ENCODE results near the gene FANK1.
"Not testable (repeated sequence)": the region's sequence is repeated elsewhere in the genome, so short reads cannot be mapped to it uniquely, and the experiment has no call there.

Gene FANK1

DNA sequence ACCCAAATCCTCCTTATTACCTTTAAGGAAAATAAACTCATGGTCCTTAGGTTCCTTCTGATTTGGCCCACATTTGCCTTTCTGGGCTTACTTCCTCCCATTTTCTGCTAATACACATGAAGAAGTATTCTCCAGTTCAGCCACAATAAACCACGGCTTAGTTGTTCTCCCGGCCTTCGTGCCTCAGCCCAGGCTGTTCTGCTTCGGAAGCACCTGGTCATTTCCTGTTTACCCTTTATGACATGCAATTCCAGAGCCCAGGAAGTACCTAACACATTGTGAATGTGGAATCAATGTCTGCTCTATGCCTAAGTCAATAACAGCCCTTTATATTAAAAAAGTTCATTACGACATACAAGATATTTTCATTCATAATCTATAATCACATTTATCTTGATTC is 4.0 kb upstream of the FANK1 start:
- not testable (repeated sequence) for DNase-seq

DNA sequence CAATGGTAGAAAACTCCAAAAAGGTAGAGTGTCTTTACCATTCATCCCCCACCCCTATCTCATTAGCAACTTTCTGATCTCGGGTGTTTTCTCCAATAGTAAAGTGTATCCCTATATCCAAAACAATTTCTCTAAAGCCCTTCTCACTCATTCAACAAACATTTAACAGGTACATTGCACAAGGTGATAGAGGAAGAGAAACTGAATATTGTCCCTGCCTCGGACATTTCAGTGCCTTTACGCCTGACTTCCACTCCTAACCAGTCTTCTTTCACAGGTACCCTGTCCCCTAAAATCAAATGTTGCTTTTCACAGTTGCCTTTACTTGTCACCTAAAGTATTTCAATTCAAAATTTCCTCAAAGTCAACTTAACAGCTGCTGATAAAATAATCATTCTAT is 2.2 kb upstream of the FANK1 start:
- not testable (repeated sequence) for DNase-seq

DNA sequence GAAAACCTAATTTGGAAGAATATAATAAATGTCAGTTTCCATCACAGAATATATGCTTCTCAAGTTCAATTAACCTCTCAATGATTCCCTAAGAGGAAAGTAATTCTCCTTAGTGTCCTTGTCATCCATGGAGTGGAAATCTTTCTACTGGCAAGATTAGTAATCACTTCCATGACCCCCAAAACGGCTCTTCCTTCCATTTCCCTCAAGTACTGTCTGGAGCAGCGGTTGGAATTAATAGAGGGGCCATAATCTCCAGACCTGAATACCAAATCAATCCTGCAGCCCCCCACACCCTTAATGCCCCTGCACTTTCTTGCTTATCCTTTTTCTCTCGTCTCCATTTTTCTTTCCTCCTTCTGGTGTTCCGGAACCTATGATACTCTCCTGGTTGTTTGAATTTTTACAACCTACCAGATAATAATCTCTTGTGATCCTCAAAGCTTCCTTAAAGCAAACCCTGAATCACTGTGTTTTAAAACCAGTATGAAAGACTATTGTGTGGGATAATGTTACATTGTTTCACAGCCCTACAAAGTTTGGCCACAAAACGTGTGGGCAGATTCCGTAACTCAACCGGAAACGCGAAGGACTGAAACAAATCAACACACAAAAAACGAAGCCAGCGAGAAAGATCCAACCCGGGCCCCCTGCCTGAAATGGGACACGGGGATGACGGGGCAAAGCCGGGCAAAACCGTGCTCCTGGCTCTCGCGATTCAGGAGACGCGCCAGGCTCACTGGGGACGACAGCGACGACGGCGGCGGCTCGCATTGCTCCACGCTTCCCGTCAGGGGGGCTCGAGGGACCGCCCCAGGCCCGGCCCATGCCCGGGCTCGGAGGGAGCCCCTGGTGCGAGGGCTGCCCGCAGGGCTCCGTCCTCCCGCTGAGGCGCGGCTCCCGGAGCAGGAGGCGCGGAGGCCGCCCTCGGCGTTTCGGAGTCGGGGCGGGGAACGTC is 955 bp upstream of the FANK1 start:
- peak in 1 of 2 donors; percentile 37 for DNase-seq

DNA sequence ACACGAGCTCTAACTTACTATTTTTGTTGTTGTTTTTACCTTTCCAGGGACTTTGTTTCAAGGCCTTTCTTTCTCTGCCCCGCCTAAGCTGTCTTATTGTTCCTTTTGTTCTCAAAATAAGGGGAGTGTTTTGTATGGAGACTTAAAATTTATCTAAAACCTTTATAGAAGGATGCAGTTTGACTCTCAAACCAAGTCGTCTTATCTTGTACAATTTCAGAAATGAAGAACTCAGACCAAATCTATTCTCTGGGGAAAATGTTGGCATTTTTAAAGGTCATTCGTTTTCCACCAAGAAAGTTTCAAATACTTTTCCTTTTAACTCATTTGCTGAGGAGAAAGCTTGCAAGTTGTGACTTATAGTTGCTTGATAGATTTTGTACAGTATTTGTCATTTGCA is 953 bp downstream of the FANK1 start:
- not testable (repeated sequence) for DNase-seq

DNA sequence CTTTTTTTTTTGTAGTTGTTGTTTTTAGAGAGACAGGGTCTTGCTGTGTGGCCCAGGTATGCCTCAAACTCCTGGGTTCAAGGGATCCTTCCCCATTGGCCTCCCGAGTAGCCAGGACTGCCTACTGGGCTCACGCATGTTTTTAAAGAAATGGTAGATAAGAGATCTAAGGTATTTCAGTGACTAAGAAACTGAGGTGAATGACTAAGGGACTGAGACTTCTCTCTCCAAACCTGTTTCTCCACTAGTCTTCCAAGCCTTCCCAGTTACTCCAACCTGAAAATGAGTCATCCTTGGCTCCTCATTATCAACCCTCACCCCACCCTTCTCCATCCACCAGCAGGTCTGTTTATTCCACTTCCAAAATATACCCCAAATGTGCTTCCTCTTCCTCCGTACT is 4.6 kb downstream of the FANK1 start:
- not testable (repeated sequence) for DNase-seq

DNA sequence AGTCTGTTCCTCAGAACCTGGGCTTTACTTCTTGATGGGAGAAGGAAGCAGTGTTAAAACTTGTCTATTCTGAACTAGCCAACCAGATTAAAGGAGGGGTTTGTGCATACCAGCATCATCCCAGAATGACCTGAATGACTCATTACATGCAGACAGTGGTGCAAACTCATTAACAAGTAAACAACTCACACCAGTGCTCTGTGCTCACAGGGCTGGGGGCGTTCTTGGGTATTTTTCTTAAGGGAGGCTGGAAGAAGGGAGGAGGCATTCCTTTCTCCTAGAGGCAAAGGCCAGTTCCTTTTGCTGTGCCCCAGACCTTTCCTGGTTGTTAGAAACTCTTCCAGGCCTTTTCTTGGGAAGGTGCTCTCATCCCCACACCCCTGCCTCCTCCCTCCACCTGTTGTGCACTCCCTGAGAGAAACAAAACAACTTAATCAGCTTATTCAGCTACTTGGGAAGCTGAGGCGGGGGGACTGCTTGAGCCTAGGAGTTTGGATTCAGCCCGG is 6.8 kb downstream of the FANK1 start:
- DNase-seq: not testable (repeated sequence)

DNA sequence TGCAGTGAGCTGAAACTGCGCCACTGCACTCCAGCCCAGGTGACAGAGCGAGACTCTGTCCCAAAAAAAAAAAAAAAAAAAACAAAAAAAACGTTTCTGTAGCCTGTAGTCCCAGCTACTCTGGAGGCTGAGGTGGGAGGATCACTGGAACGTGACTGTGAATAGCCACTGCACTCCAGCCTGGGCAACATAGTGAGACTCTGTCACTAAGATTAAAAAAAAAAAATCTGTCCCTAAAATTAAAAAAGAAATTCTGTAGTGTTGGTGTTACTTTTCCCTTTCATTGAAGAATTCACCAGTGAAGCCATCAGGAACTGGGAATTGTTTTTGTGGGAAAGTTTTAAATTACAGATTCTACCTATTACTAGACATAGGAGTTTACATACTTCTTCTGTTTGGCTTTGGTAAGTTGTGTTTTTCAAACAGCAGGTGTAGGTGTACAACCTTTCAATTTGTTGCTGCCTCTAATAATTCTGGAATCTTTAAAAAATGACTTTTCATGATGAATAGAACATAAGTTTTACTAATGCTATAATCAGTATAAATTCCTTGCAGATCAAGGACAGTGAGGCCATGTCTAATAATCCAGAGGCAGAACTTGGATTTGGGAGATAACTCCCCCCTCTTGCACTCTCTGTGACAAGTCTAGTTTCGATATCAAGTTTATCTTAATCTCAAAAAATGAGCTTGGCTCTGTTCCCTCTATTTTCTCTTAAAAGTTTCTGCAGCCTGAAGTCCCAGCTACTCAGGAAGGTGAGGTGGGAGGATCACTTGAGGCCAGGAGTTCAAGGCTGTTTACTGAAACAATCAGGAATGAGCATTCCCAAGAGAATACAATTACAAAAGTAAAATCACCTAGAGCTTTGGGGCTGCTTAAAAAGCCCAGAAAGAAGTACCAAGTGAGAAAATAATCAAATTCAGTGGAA is 9.0 kb downstream of the FANK1 start:
- DNase-seq: not testable (repeated sequence)

DNA sequence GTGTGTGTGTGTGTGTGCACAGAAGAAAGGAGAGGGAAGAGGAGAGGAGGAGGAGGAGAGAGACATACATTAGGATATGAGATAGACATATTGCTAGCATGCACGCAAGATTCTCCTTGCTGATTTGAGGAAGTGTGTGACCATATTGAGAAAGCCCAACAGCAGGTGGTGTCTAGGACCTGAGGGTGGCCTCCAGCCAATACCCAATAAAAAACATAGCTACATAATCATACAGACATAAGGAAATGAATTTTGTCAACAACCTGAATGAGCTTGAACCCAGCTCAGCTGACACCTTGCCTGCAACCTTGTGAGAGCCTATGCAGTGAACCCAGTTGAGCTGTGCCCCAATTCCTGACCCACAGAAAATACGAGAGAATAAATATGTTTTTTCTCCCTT is 11.2 kb downstream of the FANK1 start:
- not testable (repeated sequence) for DNase-seq

DNA sequence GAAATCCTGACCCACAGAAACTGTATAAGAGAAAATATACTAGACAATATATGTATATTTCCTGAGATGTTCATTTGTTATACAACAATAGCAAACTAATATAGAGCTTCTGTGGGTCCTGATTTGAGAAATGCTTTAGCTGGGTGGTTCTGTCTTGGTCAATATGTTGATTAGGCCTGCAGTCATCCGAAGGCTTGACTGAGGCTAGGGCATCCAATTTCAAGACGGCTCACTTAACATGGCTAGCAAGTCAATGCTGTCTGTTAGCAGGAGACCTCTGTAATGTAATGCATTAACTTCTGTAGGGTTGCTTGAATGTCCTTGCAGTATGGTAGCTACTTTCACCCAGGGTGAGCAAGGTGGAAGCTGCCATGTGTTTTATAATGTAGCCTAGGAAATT is 12.4 kb downstream of the FANK1 start:
- not testable (repeated sequence) for DNase-seq

DNA sequence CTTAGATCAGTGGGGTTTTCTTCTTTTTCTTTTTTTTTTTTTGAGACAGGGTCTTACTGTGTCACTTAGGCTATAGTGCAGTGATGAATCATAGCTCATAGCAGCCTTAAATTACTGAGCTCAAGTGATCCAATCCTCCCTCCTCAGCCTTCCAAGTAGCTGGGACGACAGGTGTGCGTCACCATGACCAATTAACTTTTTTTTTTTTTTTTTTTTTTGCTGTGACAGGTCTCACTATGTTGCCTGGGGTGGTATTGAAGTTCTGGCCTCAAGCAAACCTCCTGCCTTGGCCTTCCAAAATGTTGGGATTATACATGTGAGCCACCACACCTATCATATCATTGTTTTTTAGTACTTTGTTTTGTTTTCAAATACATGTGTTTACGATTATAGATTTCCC is 13.1 kb downstream of the FANK1 start:
- not testable (repeated sequence) for DNase-seq

DNA sequence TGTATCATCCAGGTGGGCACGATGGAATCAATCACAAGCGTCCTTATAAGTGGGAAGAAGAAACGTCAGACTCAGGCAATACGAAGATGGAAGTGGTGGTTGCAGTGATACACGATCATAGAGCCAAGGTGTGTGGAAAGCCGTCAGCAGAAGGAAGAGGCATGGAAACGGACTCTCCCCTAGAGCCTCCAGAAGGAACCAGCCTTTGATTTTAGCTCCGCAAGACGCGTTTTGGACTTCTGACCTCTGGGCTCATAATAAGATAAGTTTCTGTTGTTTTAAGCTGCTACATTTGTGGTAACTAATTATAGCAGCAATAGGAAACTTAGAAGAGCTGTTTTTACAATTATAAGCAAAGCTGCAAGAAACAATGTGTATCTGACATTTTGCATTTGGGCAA is 14.8 kb downstream of the FANK1 start:
- no peak for DNase-seq

DNA sequence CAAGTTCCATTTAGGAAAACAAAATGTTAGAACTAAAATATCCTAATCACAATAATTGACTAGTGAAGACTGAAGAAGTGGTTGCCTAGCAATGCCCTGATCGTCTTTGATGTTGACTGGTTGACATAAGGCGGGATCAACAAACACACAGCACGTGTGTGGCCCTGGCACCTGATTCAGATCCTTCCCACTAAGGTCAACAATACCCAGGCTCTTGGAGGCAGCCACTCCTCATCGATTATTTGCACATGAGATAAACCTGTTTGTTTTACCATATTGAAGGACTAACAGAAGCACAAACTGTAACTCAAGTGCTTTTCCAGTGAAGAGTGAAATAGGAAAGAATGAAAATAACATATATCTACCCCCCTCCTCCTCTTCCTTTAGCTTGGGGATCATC is 15.6 kb downstream of the FANK1 start:
- no peak for DNase-seq

DNA sequence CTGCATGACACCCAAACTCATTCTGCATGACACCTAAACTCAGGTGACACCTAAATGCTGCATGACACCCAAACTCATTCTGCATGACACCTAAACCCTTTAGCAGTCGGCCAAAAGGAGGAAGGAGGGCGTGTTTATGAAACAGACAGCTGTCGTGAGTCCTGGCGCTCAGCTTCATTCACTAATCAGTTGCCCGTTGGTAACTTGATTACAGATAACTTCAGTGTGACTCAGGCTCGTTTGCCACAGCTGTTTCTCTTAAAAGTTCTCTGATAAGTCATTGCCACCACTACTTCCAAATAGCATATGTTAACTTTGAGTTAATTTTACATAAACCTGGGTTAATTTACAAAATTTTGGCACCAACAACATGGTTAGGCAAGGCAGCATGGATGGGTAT is 16.9 kb downstream of the FANK1 start:
- DNase-seq: not testable (repeated sequence)

DNA sequence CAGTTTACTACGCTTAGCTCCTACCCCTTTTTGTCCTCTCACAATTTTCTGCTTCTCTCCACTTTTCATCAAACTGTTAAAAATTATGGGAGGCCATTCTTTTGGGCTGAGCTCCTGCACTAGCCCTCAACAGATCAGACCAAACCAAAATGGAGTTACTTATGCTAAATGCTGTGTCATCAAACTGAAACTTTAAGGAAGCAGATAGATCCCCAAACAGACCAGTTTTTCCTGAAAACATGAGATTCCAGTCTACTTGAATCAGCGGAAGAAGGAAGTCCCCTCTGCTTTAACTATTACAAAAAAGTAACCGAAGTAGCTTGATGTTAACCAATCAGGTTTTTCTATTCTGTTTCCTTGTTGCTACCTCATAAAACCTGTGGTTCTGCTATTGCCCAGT is 20.6 kb downstream of the FANK1 start:
- no peak for DNase-seq

DNA sequence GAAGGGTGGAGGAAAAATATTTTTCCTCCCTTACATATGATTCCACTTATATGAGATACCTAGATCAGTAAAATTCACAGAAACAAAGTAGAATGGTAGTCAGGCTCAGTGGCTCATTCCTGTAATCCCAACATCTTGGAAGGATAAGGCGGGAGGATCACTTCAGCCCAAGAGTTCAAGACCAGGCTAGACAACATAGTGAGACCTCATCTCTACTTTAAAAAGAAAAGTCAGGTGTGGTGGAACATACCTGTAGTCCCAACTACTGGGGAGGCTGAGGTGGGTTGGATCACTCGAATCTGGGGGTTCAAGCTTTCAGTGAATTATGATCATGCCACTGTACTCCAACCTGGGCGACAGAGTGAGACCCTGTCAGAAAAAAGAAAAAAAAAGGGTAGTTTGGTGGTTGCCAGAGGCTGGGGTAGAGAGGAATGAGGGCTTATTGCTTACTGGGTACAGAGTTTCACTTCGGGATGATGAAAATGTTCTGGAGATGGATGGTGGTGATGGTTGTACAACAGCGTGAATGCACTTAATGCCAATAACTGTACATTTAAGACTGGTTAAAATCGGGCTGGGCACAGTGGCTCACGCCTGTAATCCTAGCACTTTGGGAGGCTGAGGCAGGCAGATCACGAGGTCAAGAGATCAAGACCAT is 21.5 kb downstream of the FANK1 start:
- DNase-seq: not testable (repeated sequence)

DNA sequence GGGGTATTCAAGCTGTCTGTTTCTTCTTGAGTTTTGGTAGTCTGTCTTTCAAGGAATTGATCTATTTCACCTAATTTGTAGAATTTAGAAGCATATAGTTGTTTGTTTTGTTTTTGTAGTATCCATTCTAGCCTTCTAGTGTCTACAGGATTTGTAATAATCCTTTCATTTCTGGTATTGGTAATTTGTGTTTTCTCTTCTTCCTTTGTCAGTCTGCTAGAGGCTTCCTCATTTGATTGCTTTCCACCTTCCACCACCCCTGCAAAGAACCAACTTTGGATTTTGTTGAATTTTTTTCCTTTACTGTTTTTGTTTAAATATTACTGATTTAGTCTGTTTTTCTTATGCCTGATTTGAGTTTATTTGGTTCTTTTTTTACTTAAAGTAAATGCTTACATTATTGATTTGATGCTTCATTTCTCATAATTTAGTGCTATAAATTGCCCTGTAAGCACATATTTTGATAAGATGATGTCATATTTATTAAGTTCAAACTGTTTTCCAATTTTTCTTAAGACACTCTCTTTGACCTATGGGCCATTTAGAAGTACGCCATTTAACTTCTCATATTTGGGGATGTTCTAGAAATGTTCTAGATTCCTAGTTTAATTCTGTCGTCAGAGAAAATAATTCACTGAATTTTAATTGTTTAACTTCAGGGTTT is 25.4 kb downstream of the FANK1 start:
- not testable (repeated sequence) for DNase-seq

DNA sequence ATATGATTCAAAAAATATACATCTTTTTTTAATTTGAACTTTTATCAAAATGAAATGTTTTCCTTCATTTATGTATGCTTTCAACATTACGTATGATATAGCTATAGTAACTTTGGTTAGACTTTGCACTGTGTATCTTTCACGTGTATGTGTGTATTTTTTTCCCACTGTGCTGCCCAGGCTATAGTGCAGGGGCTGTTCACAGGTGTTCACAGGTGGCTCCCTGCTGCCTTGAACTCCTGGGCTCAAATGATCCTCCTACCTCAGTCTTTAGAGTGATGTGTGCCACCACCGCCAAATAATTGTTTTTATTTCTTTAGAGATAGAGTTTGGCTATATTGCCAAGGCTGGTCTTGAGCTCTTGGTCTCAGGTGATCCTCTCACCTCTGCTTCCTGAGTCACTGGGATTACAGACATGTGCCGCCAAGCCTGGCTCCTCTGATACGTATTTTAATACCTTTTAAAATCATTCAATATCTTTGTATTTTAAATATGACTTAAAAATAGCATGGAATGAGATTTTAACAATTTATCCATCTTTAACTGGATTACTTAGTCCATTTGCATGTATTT is 29.0 kb downstream of the FANK1 start:
- DNase-seq: no peak

DNA sequence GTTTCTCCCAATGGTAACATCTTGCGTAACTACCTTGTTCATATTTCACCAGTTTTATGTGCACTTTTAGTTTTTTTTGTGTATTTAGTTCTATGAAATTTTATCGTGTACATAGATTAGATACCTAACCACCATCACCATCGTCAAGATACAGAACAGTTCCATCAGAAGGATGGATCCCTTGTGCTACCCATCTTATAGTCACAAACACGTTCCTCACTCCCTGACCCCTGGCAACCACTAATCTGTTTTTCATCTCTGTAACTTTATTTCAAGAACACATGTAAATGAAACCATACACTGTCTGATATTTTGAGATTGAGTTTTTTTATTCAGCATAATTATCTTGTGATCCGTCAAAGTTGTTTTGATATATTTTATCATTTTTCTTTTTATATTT is 29.9 kb downstream of the FANK1 start:
- no peak for DNase-seq

DNA sequence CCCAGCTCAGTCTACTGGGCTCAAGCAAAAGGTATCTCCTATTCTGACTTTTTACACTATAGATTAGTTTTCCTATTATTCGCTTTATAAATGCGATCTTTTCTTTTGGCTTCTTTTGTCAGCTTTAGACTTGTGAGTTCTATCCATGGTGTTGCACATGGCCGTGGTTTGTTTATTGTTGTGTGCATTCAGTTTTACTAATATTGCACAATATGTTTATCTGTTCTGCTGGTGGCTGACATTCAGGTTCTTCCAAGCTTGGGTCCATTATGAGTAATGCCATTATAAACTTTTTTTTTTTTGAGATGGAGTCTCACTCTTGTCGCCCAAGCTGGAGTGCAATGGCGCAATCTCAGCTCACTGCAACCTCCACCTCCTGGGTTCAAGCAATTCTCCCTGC is 30.9 kb downstream of the FANK1 start:
- DNase-seq: not testable (repeated sequence)

DNA sequence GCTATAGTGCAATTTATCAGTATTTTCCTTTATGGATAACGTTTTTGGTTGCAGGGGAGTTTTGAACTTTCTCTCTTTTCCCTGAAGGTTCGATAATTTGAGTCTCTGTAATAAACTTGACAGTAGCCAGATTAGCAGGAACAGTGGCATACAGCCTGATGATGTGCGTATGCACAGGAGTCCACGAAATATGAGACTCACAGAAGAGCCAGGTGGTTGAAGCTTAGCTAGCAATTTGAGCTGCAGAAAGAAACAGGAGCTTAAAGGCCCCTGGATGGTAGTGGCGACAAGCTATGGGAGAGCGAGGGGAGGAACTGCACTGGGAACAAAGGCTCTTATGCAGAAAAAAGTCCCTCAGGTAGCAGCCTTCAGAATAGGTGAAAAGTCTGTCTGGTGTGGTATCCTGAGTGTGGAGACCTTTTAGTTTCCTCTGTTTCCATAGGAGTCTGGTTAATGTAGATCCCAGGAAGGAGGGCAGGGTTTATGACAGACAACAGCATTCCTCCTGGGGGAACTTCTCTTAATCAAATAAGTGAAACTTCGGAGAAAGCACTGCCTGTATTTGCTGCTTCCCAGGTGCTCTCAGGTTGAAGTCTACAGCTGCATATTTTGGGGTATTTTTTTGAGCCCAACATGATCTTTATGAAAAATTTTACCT is 32.7 kb downstream of the FANK1 start:
- DNase-seq: no peak

DNA sequence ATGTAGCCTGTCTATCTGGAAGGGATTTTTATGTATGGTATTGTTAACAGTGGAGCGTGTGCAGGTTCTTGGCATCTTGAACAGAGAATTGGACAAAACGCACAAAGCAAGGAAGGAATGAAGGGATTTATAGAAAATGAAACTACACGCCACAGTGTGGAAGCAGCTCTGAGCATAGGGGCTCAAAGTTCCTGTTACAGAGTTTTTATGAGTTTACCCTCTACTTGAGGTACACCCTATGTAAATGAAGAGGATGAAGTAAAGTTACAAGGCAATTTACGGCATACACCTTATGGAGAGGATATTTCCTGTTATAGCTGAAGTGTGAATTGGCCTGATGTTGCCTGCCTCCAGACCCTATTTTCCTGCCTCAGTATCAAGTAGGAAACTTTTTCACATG is 33.3 kb downstream of the FANK1 start:
- DNase-seq: no peak
